Small intestine (tissue), 7 donors: ENCODE results near the gene PLSCR2. TPM values are rescaled to one million over a fixed set of nuclear protein-coding genes. Genes with fewer than 3 reads are reported as not detected.
"Not testable (repeated sequence)": the region's sequence is repeated elsewhere in the genome, so short reads cannot be mapped to it uniquely, and the experiment has no call there.

Experiments used
- DNase-seq, 2 donors: peaks; one replicate each; pipeline versions ENCODE4 v3.0.0 to v3.0.0-alpha.2; 2013
- FAIRE-seq: peaks from 2 replicates; lab custom pipeline; 2012; peaks lifted over from hg19 to GRCh38; lab: Jason Lieb, UNC
- H3K27ac ChIP-seq, 3 donors: one replicate each; pipeline ENCODE4 v1.5.1; 2013; ENCODE audit warnings: low read length in 2 of 3, mild to moderate bottlenecking in 2 of 3, control low read depth in 1 of 3, inconsistent platforms in 1 of 3, low read depth in 1 of 3, moderate library complexity in 1 of 3
- H3K27me3 ChIP-seq, 3 donors: one replicate each; pipeline ENCODE4 v1.6.1; 2013; ENCODE audit warnings: low read length in 3 of 3, inconsistent platforms in 1 of 3; ENCODE audit not compliant: control insufficient read depth in 3 of 3, insufficient read depth in 3 of 3
- H3K36me3 ChIP-seq, 3 donors: one replicate each; pipeline ENCODE4 v1.6.1; 2013; ENCODE audit warnings: low read length in 3 of 3, inconsistent platforms in 1 of 3, low read depth in 1 of 3, mild to moderate bottlenecking in 1 of 3, moderate library complexity in 1 of 3; ENCODE audit not compliant: control insufficient read depth in 3 of 3, insufficient read depth in 2 of 3
- H3K4me1 ChIP-seq, 3 donors: one replicate each; pipeline ENCODE4 v1.6.1; 2013; ENCODE audit warnings: low read length in 2 of 3, inconsistent platforms in 1 of 3, low read depth in 1 of 3, mild to moderate bottlenecking in 1 of 3, moderate library complexity in 1 of 3; ENCODE audit not compliant: control insufficient read depth in 3 of 3, insufficient read depth in 2 of 3
- H3K4me3 ChIP-seq, 3 donors: one replicate each; pipeline ENCODE4 v1.5.1; 2013; ENCODE audit warnings: low read length in 3 of 3, control low read depth in 1 of 3, inconsistent platforms in 1 of 3, low read depth in 1 of 3, mild to moderate bottlenecking in 1 of 3, moderate library complexity in 1 of 3
- H3K9me3 ChIP-seq, 2 donors: one replicate each; pipeline ENCODE4 v1.6.1; 2013; ENCODE audit warnings: low read depth in 1 of 2, low read length in 1 of 2; ENCODE audit not compliant: control insufficient read depth in 2 of 2, insufficient read depth in 1 of 2
- WGBS, 3 donors: extraction: QIAGEN DNeasy Blood & Tissue Kit; methylation state at CpG; one replicate each; pipeline ENCODE4 v1.1.7; 2013; 5-methylcytosine and 5-hydroxymethylcytosine counted together
- polyA plus RNA-seq, 4 donors: library from polyadenylated mRNA; stranded (reverse) in 3 of 4; unstranded in 1 of 4; fragments of 200-250 nt in 3 of 4; fragments of 120-200 nt in 1 of 4; gene quantifications; one replicate each; pipeline versions ENCODE4 v1.2.1 to v1.2.3, GENCODE V29; 2013
- donor health status: healthy with polysubstance abuse.
- donor health status: control.
- donor health status: control.
- donor health status: Bipolar disorder and iron deficiency.
- donor health status: healthy.

PLSCR2 gene
- polyA plus RNA-seq, 4 donors, result 0.65 TPM; not detected in 3

DNA sequence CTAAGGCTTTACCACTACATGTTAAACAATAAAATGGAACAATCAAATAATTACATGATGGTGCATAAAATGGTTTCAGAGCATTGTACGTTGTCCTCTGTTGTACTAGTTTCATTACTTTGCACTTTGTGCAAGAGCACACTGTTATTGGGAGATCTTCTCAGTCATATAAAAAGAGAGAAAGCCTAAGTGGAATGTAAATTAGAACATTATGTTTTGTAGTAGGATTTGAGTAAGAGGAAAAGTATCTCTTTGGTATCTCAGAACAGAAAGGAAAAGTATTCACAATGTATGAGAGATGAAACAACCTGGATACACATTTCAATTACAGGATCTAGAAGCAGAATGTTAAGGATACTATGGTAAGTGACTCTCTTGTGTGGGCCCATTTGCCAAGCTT is 26.9 kb upstream of the PLSCR2 start:
- Histone ChIP-seq H3K4me3 (no peak overlapping the region), H3K27me3 (no peaks in the 10 kb centered on the region), H3K36me3 (no peaks in the 10 kb centered on the region), H3K9me3 (peaks cover 0 to 5% of the 10 kb centered on the region in 2 donors), H3K27ac (no peak overlapping the region), H3K4me1 (no peaks in the 10 kb centered on the region)
- 0 to 91% (median 49%) methylated on average over 1 of the region's 1 CpG for WGBS, 3 donors
- no peak for FAIRE-seq
- no peak for DNase-seq

- Histone ChIP-seq H3K9me3 (peaks cover 0 to 5% of the 10 kb centered on the region in 2 donors), H3K4me3 (no peak overlapping the region), H3K27me3 (no peaks in the 10 kb centered on the region), H3K36me3 (no peaks in the 10 kb centered on the region), H3K4me1 (no peaks in the 10 kb centered on the region), H3K27ac (no peak overlapping the region)
- FAIRE-seq, result no peak
- no peak for DNase-seq
- 82 to 88% (median 83%) methylated on average over 2 of the region's 2 CpGs for WGBS, 3 donors
Observed at GRCh38 chr3:146493761-146494160, 24.4 kb upstream of the PLSCR2 start.

GRCh38 chr3:146493221-146493620 is 23.9 kb upstream of the PLSCR2 start:
- FAIRE-seq (no peak), DNase-seq (no peak)
- peaks cover 0 to 5% of the 10 kb centered on the region in 2 donors for H3K9me3 ChIP-seq
- no peak overlapping the region for H3K27ac ChIP-seq
- H3K36me3 ChIP-seq, result no peaks in the 10 kb centered on the region
- 72 to 84% (median 79%) methylated on average over 2 of the region's 2 CpGs for WGBS, 3 donors
- H3K27me3 ChIP-seq, result no peaks in the 10 kb centered on the region
- H3K4me1 ChIP-seq, result no peaks in the 10 kb centered on the region
- H3K4me3 ChIP-seq, result no peak overlapping the region

DNA sequence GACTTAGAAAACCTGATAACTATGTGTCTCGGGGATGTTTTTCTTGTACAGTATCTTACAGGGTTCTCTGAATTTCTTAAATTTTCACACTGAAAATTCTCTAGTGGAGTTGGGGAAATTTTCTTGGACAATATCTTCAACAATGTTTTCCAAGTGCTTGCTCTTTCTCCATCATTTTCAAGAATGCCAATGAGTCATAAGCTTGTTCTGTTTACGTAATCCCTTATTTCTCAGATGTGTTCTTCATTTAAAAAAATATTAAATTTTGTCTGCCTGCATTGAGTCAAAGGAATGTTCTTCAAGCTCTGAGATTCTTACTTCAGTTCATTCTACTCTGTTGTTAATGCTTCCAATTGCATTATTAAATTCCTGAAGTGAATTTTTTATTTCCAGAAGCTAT is 21.9 kb upstream of the PLSCR2 start:
- no peaks in the 10 kb centered on the region for H3K36me3 ChIP-seq
- no peak overlapping the region for H3K27ac ChIP-seq
- H3K4me1 ChIP-seq, result no peaks in the 10 kb centered on the region
- H3K4me3 ChIP-seq, result no peak overlapping the region
- no peak for DNase-seq
- no peak for FAIRE-seq
- no peaks in the 10 kb centered on the region for H3K9me3 ChIP-seq
- H3K27me3 ChIP-seq, result no peaks in the 10 kb centered on the region
- 48 to 89% (median 59%) methylated on average over 2 of the region's 2 CpGs for WGBS, 3 donors

DNA sequence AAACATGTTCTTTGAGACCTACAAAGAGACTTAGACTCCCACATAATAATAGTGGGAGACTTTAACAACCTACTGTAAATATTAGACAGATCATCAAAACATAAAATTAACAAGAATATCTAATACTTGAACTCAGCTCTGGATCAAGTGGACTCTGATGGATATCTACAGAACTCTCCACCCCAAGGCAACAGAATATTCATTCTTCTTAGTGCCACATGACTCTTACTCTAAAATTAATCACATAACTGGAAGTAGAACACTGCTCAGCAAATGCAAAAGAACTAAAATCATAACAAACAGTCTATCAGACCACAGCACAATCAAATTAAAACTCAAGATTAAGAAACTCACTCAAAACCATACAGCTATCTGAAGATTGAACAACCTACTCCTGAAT is 15.9 kb upstream of the PLSCR2 start:
- FAIRE-seq (no peak), DNase-seq (no peak)
- Histone ChIP-seq H3K27me3 (no peaks in the 10 kb centered on the region), H3K4me1 (no peaks in the 10 kb centered on the region), H3K9me3 (no peaks in the 10 kb centered on the region), H3K27ac (no peak overlapping the region), H3K4me3 (no peak overlapping the region), H3K36me3 (no peaks in the 10 kb centered on the region)

GRCh38 chr3:146476094-146476740 is 6.9 kb upstream of the PLSCR2 start:
- Histone ChIP-seq H3K27ac (no peak overlapping the region), H3K36me3 (no peaks in the 10 kb centered on the region), H3K4me3 (no peak overlapping the region), H3K9me3 (no peaks in the 10 kb centered on the region), H3K4me1 (no peaks in the 10 kb centered on the region), H3K27me3 (no peaks in the 10 kb centered on the region)
- FAIRE-seq (no peak), DNase-seq (no peak)
- WGBS, 3 donors, result 84 to 90% (median 87%) methylated on average over 6 of the region's 6 CpGs

DNA sequence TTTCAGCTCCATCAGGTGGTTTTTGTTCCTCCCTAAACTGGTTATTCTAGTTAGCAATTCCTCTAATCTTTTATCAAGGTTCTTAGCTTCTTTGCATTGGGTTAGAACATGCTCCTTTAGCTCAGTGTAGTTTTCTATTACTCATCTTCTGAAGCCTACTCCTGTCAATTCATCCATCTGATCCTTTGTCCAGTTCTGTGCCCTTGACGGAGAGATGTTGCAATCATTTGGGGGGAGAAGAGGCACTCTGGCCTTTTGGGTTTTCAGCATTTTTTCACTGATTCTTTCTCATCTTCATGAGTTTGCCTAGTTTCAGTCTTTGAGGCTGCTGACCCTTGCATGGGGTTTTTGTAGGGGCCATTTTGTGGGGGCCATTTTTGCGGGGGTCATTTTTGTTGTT is 5.6 kb upstream of the PLSCR2 start:
- H3K4me3 ChIP-seq, DNase-seq, H3K9me3 ChIP-seq, H3K4me1 ChIP-seq, FAIRE-seq, H3K36me3 ChIP-seq, H3K27ac ChIP-seq, H3K27me3 ChIP-seq: not testable (repeated sequence)
- WGBS, 3 donors, result 95 to 98% (median 96%) methylated on average over 2 of the region's 2 CpGs

- no peak overlapping the region for H3K27ac ChIP-seq
- no peak overlapping the region for H3K4me3 ChIP-seq
- no peaks in the 10 kb centered on the region for H3K27me3 ChIP-seq
- DNase-seq, result no peak
- 86 to 94% (median 93%) methylated on average over 2 of the region's 2 CpGs for WGBS, 3 donors
- no peaks in the 10 kb centered on the region for H3K4me1 ChIP-seq
- H3K36me3 ChIP-seq, result no peaks in the 10 kb centered on the region
- no peaks in the 10 kb centered on the region for H3K9me3 ChIP-seq
- FAIRE-seq, result no peak
Observed at GRCh38 chr3:146473726-146474125, 4.4 kb upstream of the PLSCR2 start.

DNA sequence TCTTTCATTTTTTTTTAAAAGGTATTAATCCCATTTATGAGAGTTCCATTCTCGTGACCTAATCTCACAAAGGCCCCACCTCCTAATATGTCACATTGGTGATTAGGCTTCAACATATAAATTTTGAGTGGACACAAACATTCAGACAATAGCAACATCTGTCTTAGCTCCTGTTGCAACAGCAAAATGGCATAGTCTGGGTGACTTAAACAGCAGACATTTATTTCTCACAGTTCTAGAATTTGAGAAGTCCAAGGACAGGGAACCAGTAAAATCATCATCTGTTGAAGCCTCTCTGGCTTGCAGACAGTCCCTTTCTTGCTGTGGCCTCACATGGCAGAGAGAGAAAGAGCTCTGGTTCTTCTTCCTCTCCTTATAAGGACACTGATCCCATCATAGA is 3.2 kb upstream of the PLSCR2 start:
- Histone ChIP-seq H3K36me3 (no peaks in the 10 kb centered on the region), H3K4me3 (no peak overlapping the region), H3K27me3 (no peaks in the 10 kb centered on the region), H3K9me3 (no peaks in the 10 kb centered on the region), H3K4me1 (no peaks in the 10 kb centered on the region), H3K27ac (no peak overlapping the region)
- WGBS, 3 donors, result 72 to 91% (median 78%) methylated on average over 1 of the region's 1 CpG
- DNase-seq, result no peak
- no peak for FAIRE-seq
